ENCODE data around the gene DLEC1. TPM values are rescaled to one million over a fixed set of nuclear protein-coding genes. Genes with fewer than 3 reads are reported as not detected.

DLEC1 gene
- total and polyA plus RNA-seq, 2 of the 4 experiments (the other 2 are of a cell fraction), result 0.03 TPM; not detected in 1

DNA sequence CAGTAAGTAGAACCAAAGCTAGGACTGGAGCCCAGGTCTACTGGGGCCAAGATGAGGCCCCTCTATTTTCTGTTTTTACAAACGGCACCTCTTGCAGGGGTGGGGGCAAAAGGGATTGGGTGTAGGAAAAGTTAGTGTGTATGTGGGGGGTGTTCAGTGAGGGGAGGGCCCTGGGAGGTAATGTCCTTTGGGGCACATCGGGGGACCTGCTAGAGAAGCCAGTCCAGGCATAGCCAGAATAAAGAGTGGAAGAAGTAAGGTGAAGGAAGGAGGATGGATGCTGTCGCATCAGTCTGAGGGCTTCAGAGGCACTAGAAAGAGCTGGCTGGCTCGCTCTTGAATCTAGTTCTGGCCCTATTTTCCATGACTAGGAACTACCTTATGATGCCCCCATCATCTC is 12.2 kb upstream of the DLEC1 start:
- no peak overlapping the region for H3K14ac ChIP-seq (replicated peaks; ENCODE audit: low read depth, low read length)
- H2AK5ac ChIP-seq (ENCODE audit: low read depth, low read length), result no peak overlapping the region
- H4K5ac ChIP-seq (ENCODE audit: low read depth, low read length), result no peak overlapping the region
- H4K91ac ChIP-seq (ENCODE audit: insufficient read depth, low read depth, low read length), result no peak overlapping the region
- no peak overlapping the region for H3K9ac ChIP-seq (ENCODE audit: low read depth, low read length)
- no peak overlapping the region for H3K4me3 ChIP-seq (ENCODE audit: insufficient read depth, low read depth, low read length)
- in situ Hi-C loops (cut with MboI; ENCODE audit: low sequenced_read_pairs), result no loop called here
- H3K9me1 ChIP-seq (ENCODE audit: insufficient read depth, low read length), result peaks cover 14% of the 10 kb centered on the region
- ChIA-PET POLR2A (ENCODE audit: unreplicated experiment) (no interaction called here), CTCF (no interaction called here)
- no peak overlapping the region for H4K8ac ChIP-seq (ENCODE audit: low read depth in 2 of 2, low read length in 2 of 2)
- H2AFZ ChIP-seq (replicated peaks; ENCODE audit: low read length, poor library complexity), result no peak overlapping the region
- no TSS peak for BruUV-seq (replicated peaks)
- no peak overlapping the region for H3K4me2 ChIP-seq (ENCODE audit: low read depth, low read length)
- no peak overlapping the region for H2AK9ac ChIP-seq (replicated peaks; ENCODE audit: low read depth, low read length, poor library complexity)
- H4K20me1 ChIP-seq (ENCODE audit: insufficient read depth, low read length), result no peaks in the 10 kb centered on the region; the same call in none of the 2 replicates
- H3K4me1 ChIP-seq (ENCODE audit: control insufficient read depth, insufficient read depth, low read length), result peaks cover 11% of the 10 kb centered on the region
- no CpG with 5 or more reads among the region's 4 CpGs for WGBS, 2 experiments (ENCODE audit: extremely low coverage in 2 of 2, insufficient read length in 1 of 2)
- H2BK5ac ChIP-seq (ENCODE audit: low read depth, low read length, poor library complexity, severe bottlenecking), result no peak overlapping the region
- H3K18ac ChIP-seq (ENCODE audit: low read depth, low read length), result no peak overlapping the region
- no peak overlapping the region for H2BK15ac ChIP-seq (ENCODE audit: low read depth, low read length)
- H3K27ac ChIP-seq (ENCODE audit: insufficient read depth, low read length), result no peak overlapping the region
- ATAC-seq (ENCODE audit: low read depth), result no peak
- peaks cover 3 to 26% of the 10 kb centered on the region in 2 experiments; a peak in 3 of 4 replicates for H3K79me1 ChIP-seq (ENCODE audit: low read depth in 1 of 2, low read length in 2 of 2)
- no peaks in the 10 kb centered on the region for H3K27me3 ChIP-seq (ENCODE audit: control insufficient read depth, insufficient read depth, low read length)
- dilution Hi-C loops (cut with HindIII; ENCODE audit: low sequenced_read_pairs, unreplicated experiment), result no loop called here
- H3K23ac ChIP-seq (ENCODE audit: low read depth, low read length), result no peak overlapping the region
- DNase-seq, result no peak
- intact Hi-C loops (cut with micrococcal nuclease), result no loop called here
- no peak overlapping the region for H2BK120ac ChIP-seq (ENCODE audit: low read depth, low read length)
- no peaks in the 10 kb centered on the region for H3K36me3 ChIP-seq (ENCODE audit: control insufficient read depth, insufficient read depth, low read length)
- no peak overlapping the region for H3K4ac ChIP-seq (ENCODE audit: low read depth, low read length)
- no peak overlapping the region for H3K56ac ChIP-seq (ENCODE audit: extremely low read depth, insufficient read depth, low read length)
- no peak for TF ChIP-seq RFX5 (IDR thresholded peaks at IDR 0.05; ENCODE audit: low read depth, low read length)
- H3K9me3 ChIP-seq (ENCODE audit: control insufficient read depth, insufficient read depth, low read length), result no peaks in the 10 kb centered on the region
- H2BK20ac ChIP-seq (ENCODE audit: low read depth, low read length), result no peak overlapping the region
